D721Med (cell line): Measurements from ENCODE around the gene PLA2G4F.

ENCODE experiments used
- DNase-seq: peaks from one replicate; pipeline ENCODE4 v3.0.0; 2011; ENCODE audit warnings: low spot score; ENCODE audit not compliant: insufficient read length
- FAIRE-seq: peaks from 2 replicates; lab custom pipeline; 2011; peaks lifted over from hg19 to GRCh38; lab: Jason Lieb, UNC
- CTCF ChIP-seq: IDR thresholded peaks from 2 replicates; pipeline ENCODE4 v1.5.1; 2012; ENCODE audit warnings: mild to moderate bottlenecking, control low read depth; ENCODE audit not compliant: insufficient read depth; ENCODE audit errors: missing control alignments

PLA2G4F gene

GRCh38 chr15:42143356-42143755 lies 13.1 kb downstream of the PLA2G4F start:
- TF ChIP-seq CTCF: no peak
- no peak for FAIRE-seq

GRCh38 chr15:42141795-42142667 lies 14.4 kb downstream of the PLA2G4F start:
- FAIRE-seq (no peak), DNase-seq (no peak)

More at GRCh38 chr15:42143356-42143755, 13.1 kb downstream of the PLA2G4F start:
- DNase-seq: no peak

GRCh38 chr15:42141246-42141645 lies 15.2 kb downstream of the PLA2G4F start:
- DNase-seq (no peak), FAIRE-seq (no peak)
- no peak for TF ChIP-seq CTCF

More at GRCh38 chr15:42141795-42142667, 14.4 kb downstream of the PLA2G4F start:
- TF ChIP-seq CTCF: no peak

GRCh38 chr15:42140383-42141070 lies 15.9 kb downstream of the PLA2G4F start:
- no peak for DNase-seq
- TF ChIP-seq CTCF: no peak
- no peak for FAIRE-seq

GRCh38 chr15:42139596-42139995 lies 16.8 kb downstream of the PLA2G4F start:
- DNase-seq (no peak), FAIRE-seq (no peak)
- no peak for TF ChIP-seq CTCF

- TF ChIP-seq CTCF: no peak
- no peak for FAIRE-seq
- DNase-seq: no peak
Measured at GRCh38 chr15:42138968-42139386, 17.5 kb downstream of the PLA2G4F start.
